Neuronal stem cell (in vitro differentiated cells): ENCODE results near the gene METTL16.

Source experiments
- DNase-seq: peaks from one replicate; pipeline ENCODE4 v3.0.0-alpha.2; 2013; ENCODE audit warnings: low spot score
- H2AFZ ChIP-seq: one replicate; pipeline ENCODE4 v1.6.1; 2013; ENCODE audit warnings: mild to moderate bottlenecking, low read length, inconsistent platforms
- H2AK5ac ChIP-seq: 2 replicates; pipeline ENCODE4 v1.6.1; 2013; ENCODE audit warnings: low read depth, mild to moderate bottlenecking, inconsistent platforms, low read length, moderate library complexity, mixed read lengths
- H2BK120ac ChIP-seq: 2 replicates; pipeline ENCODE4 v1.6.1; 2013; ENCODE audit warnings: low read depth, mild to moderate bottlenecking, inconsistent platforms, low read length, moderate library complexity, mixed read lengths
- H2BK12ac ChIP-seq: one replicate; pipeline ENCODE4 v1.6.1; 2013; ENCODE audit warnings: low read length, inconsistent platforms
- H2BK15ac ChIP-seq: 2 replicates; pipeline ENCODE4 v1.6.1; 2013; ENCODE audit warnings: mild to moderate bottlenecking, low read length, inconsistent platforms, mixed read lengths
- H2BK5ac ChIP-seq: one replicate; pipeline ENCODE4 v1.6.1; 2013; ENCODE audit warnings: inconsistent platforms, mild to moderate bottlenecking, low read length, moderate library complexity
- H3K14ac ChIP-seq: one replicate; pipeline ENCODE4 v1.6.1; 2013; ENCODE audit warnings: low read length, inconsistent platforms
- H3K18ac ChIP-seq: 2 replicates; pipeline ENCODE4 v1.6.1; 2013; ENCODE audit warnings: low read length, inconsistent platforms
- H3K23ac ChIP-seq: 2 replicates; pipeline ENCODE4 v1.6.1; 2013; ENCODE audit warnings: low read depth, mild to moderate bottlenecking, mixed read lengths, low read length, inconsistent platforms; ENCODE audit not compliant: poor library complexity
- H3K27ac ChIP-seq: replicated peaks from 3 replicates; pipeline ENCODE4 v1.5.1; 2013; ENCODE audit warnings: low read length, inconsistent platforms
- H3K27me3 ChIP-seq, 3 experiments: 2 replicates each; pipeline ENCODE4 v1.6.1; 2013; ENCODE audit warnings: low read length in 3 of 3, mild to moderate bottlenecking in 2 of 3, inconsistent platforms in 1 of 3, low read depth in 1 of 3, mixed read lengths in 1 of 3, moderate library complexity in 1 of 3; ENCODE audit not compliant: control insufficient read depth in 3 of 3, insufficient read depth in 3 of 3
- H3K36me3 ChIP-seq, 2 donors: replicated peaks in 1 of 2; 2 replicates each; pipeline ENCODE4 v1.6.1; 2013; ENCODE audit warnings: low read length in 2 of 2; ENCODE audit not compliant: control insufficient read depth in 2 of 2, insufficient read depth in 2 of 2
- H3K4ac ChIP-seq: 2 replicates; pipeline ENCODE4 v1.6.1; 2013; ENCODE audit warnings: inconsistent platforms, mild to moderate bottlenecking, low read length, moderate library complexity
- H3K4me1 ChIP-seq, 2 donors: 1 replicate in 1 of 2; 2 replicates in 1 of 2; pipeline ENCODE4 v1.6.1; 2013; ENCODE audit warnings: low read length in 2 of 2, low read depth in 1 of 2; ENCODE audit not compliant: control insufficient read depth in 2 of 2, insufficient read depth in 1 of 2
- H3K4me2 ChIP-seq: one replicate; pipeline ENCODE4 v1.6.1; 2013; ENCODE audit warnings: mild to moderate bottlenecking, low read length, inconsistent platforms; ENCODE audit not compliant: insufficient read depth, poor library complexity, severe bottlenecking
- H3K4me3 ChIP-seq, 2 donors: 2 replicates each; pipeline ENCODE4 v1.5.1; 2013; ENCODE audit warnings: low read length in 2 of 2, mild to moderate bottlenecking in 2 of 2, inconsistent platforms in 1 of 2, moderate library complexity in 1 of 2
- H3K79me1 ChIP-seq: one replicate; pipeline ENCODE4 v1.6.1; 2013; ENCODE audit warnings: low read depth, mild to moderate bottlenecking, inconsistent platforms, low read length, moderate library complexity
- H3K9ac ChIP-seq: one replicate; pipeline ENCODE4 v1.6.1; 2013; ENCODE audit warnings: mild to moderate bottlenecking, low read depth, low read length, inconsistent platforms; ENCODE audit not compliant: poor library complexity
- H3K9me3 ChIP-seq, 2 donors: replicated peaks in 1 of 2; 2 replicates each; pipeline versions ENCODE3 to v1.6.1; 2013; ENCODE audit warnings: low read length in 2 of 2, mild to moderate bottlenecking in 2 of 2, inconsistent platforms in 1 of 2, low read depth in 1 of 2, mixed read lengths in 1 of 2, moderate library complexity in 1 of 2; ENCODE audit not compliant: control insufficient read depth in 2 of 2, insufficient read depth in 1 of 2
- H4K8ac ChIP-seq: one replicate; pipeline ENCODE4 v1.6.1; 2013; ENCODE audit warnings: low read depth, mild to moderate bottlenecking, inconsistent platforms, low read length, moderate library complexity
- H4K91ac ChIP-seq: one replicate; pipeline ENCODE4 v1.6.1; 2013; ENCODE audit warnings: low read length, low read depth, mild to moderate bottlenecking, inconsistent platforms; ENCODE audit not compliant: poor library complexity
- WGBS, 2 donors: extraction: QIAGEN DNeasy Blood & Tissue Kit; methylation state at CpG; one replicate each; pipeline ENCODE4 v1.1.7; 2013; ENCODE audit warnings: missing lambda C conversion rate in 2 of 2, mixed read lengths in 1 of 2; ENCODE audit not compliant: insufficient read length in 2 of 2, insufficient replicate concordance in 1 of 2; ENCODE audit errors: extremely low coverage in 2 of 2; 5-methylcytosine and 5-hydroxymethylcytosine counted together

Gene METTL16

DNA sequence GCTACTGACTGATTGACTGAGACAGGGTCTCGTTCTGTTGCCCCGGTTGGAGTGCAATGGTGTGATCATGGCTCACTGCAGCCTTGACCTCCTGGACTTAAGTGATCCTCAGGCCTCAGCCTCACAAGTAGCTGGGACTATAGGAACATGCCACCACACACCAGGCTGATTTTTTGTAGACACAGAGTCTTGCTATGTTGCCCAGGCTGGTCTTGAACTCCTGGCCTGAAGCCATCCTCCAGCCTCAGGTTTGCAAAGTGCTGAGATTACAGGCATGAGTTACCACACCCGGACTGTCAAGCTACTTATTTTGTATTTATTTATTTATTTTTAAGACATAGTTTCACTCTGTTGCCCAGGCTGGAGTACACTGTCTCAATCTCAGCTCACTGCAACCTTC, 55.2 kb downstream of the METTL16 start:
- Histone ChIP-seq H3K9me3 (no peaks in the 10 kb centered on the region), H3K14ac (no peak overlapping the region), H3K9ac (no peak overlapping the region), H3K79me1 (peaks cover 2% of the 10 kb centered on the region), H3K27me3 (no peaks in the 10 kb centered on the region), H2BK12ac (no peak overlapping the region), H3K27ac (no peak overlapping the region), H4K91ac (no peak overlapping the region), H2AK5ac (no peak overlapping the region), H2BK5ac (no peak overlapping the region), H3K4ac (no peak overlapping the region), H2AFZ (no peak overlapping the region), H3K4me3 (no peak overlapping the region), H2BK120ac (no peak overlapping the region), H3K36me3 (peaks cover 13 to 62% of the 10 kb centered on the region in 2 donors), H3K4me1 (no peaks in the 10 kb centered on the region), H3K4me2 (no peak overlapping the region), H2BK15ac (no peak overlapping the region), H3K23ac (no peak overlapping the region), H4K8ac (no peak overlapping the region), H3K18ac (no peak overlapping the region)
- WGBS, 2 donors: no CpG with 5 or more reads among the region's 3 CpGs
- DNase-seq: no peak

DNA sequence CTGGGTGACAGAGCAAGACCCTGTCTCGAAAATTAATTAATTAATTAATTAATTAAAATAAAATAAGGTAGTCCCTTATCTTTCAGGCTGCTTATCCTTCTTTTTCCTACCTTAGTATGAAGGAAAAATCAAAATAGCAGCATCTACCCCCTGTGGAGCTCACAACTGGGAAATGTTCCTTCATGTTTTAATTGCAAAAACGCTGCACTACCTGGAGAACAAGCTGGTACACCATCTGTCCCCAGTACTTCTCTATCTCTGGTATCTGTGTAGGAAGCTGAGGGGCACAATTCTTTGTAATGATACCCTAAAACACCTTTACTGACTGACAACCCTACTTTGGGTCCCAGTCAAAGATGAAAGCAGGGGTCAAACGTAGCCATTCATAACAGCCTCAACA, 55.7 kb downstream of the METTL16 start:
- no peak overlapping the region for H3K4ac ChIP-seq
- H4K91ac ChIP-seq: no peak overlapping the region
- H3K14ac ChIP-seq: no peak overlapping the region
- H3K27me3 ChIP-seq: no peaks in the 10 kb centered on the region
- no peak overlapping the region for H2BK120ac ChIP-seq
- no peak overlapping the region for H2AK5ac ChIP-seq
- no peak overlapping the region for H2BK12ac ChIP-seq
- no peak overlapping the region for H3K27ac ChIP-seq
- H3K79me1 ChIP-seq: peaks cover 2% of the 10 kb centered on the region
- no peak overlapping the region for H2AFZ ChIP-seq
- H2BK5ac ChIP-seq: no peak overlapping the region
- H3K9ac ChIP-seq: no peak overlapping the region
- no peak for DNase-seq
- H3K23ac ChIP-seq: no peak overlapping the region
- no peak overlapping the region for H3K4me3 ChIP-seq
- H3K36me3 ChIP-seq: peaks cover 12 to 58% of the 10 kb centered on the region in 2 donors
- H2BK15ac ChIP-seq: no peak overlapping the region
- H3K4me1 ChIP-seq: no peaks in the 10 kb centered on the region
- no peaks in the 10 kb centered on the region for H3K9me3 ChIP-seq
- WGBS, 2 donors: no CpG with 5 or more reads among the region's 3 CpGs
- H3K18ac ChIP-seq: no peak overlapping the region
- H3K4me2 ChIP-seq: no peak overlapping the region
- H4K8ac ChIP-seq: no peak overlapping the region

DNA sequence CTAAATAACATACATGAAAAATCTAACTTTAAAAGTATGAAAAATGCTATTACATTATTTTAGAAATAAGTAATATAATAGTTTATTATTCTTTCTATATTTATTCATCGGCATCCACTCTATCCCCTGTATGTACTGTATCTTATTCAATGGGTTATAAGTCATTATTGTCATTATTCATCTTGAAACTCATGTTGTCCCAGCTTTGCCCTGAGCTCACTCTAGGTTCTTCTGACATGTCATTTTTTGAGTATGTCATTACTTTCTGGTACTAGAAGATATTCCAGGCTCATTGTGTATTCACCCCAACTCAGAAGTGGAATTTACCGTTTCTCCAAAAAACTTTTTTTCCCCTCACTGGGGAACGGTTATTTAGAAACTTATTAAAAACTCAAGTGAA, 57.8 kb downstream of the METTL16 start:
- WGBS, 2 donors: no CpG with 5 or more reads among the region's 3 CpGs
- no peak overlapping the region for H2BK5ac ChIP-seq

DNA sequence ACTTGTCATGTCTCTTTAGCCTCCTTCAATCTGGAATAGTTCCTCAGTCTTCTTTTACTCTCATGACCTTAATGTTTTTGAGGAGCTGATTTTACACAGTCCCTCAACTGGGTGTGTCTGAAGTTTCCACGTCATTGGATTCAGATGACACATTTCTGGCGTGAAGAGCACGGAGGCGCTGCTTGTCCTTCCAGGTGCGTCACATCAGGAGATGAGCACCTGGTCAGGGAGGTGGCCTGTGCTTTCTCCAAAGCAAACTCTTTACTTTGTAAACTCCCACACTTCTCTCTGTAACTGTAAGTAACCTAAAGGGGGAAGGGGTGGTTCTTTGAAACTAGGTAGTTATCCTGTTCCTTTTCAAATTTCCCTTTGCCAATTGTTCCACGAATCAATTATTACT, 58.4 kb downstream of the METTL16 start:
- H3K4me2 ChIP-seq: no peak overlapping the region
- H3K9ac ChIP-seq: no peak overlapping the region
- H3K9me3 ChIP-seq: no peaks in the 10 kb centered on the region
- no peak overlapping the region for H3K27ac ChIP-seq
- H3K4ac ChIP-seq: no peak overlapping the region
- H3K4me1 ChIP-seq: no peaks in the 10 kb centered on the region
- no peak overlapping the region for H2AFZ ChIP-seq
- DNase-seq: no peak
- peaks cover 3 to 38% of the 10 kb centered on the region in 2 donors for H3K36me3 ChIP-seq
- no peaks in the 10 kb centered on the region for H3K27me3 ChIP-seq
- H3K18ac ChIP-seq: no peak overlapping the region
- H3K4me3 ChIP-seq: no peak overlapping the region
- no peak overlapping the region for H2BK15ac ChIP-seq
- H4K91ac ChIP-seq: no peak overlapping the region
- H2BK5ac ChIP-seq: no peak overlapping the region
- no peak overlapping the region for H2AK5ac ChIP-seq
- peaks cover 2% of the 10 kb centered on the region for H3K79me1 ChIP-seq
- H3K14ac ChIP-seq: no peak overlapping the region
- H4K8ac ChIP-seq: no peak overlapping the region
- no peak overlapping the region for H2BK12ac ChIP-seq
- no peak overlapping the region for H2BK120ac ChIP-seq
- no CpG with 5 or more reads among the region's 6 CpGs for WGBS, 2 donors
- H3K23ac ChIP-seq: no peak overlapping the region

More for the DNA sequence above, 57.8 kb downstream of the METTL16 start:
- H3K4me1 ChIP-seq: no peaks in the 10 kb centered on the region
- no peak overlapping the region for H3K23ac ChIP-seq
- no peak overlapping the region for H4K91ac ChIP-seq
- no peak overlapping the region for H3K9ac ChIP-seq
- H3K4me3 ChIP-seq: no peak overlapping the region
- H3K27ac ChIP-seq: no peak overlapping the region
- H2BK12ac ChIP-seq: no peak overlapping the region
- H2AK5ac ChIP-seq: no peak overlapping the region
- peaks cover 2% of the 10 kb centered on the region for H3K79me1 ChIP-seq
- no peak overlapping the region for H3K4me2 ChIP-seq
- no peak overlapping the region for H2BK120ac ChIP-seq
- peaks cover 5 to 43% of the 10 kb centered on the region in 2 donors for H3K36me3 ChIP-seq
- no peaks in the 10 kb centered on the region for H3K9me3 ChIP-seq
- H3K27me3 ChIP-seq: no peaks in the 10 kb centered on the region
- H3K4ac ChIP-seq: no peak overlapping the region
- H3K14ac ChIP-seq: no peak overlapping the region
- H3K18ac ChIP-seq: no peak overlapping the region
- H2AFZ ChIP-seq: no peak overlapping the region
- H2BK15ac ChIP-seq: no peak overlapping the region
- no peak overlapping the region for H4K8ac ChIP-seq
- no peak for DNase-seq
